ENCODE data around the gene TRIM58. TPM values are rescaled to one million over a fixed set of nuclear protein-coding genes. Genes with fewer than 3 reads are reported as not detected.

The TRIM58 gene
- total RNA-seq, 1 donor from 2014 or later = 0.66 TPM

GRCh38 chr1:247884797-247885413 is 27.9 kb downstream of the TRIM58 start:
- no peak for DNase-seq (ENCODE audit: low spot score)

GRCh38 chr1:247895163-247895637 is 38.2 kb downstream of the TRIM58 start, which contains the start of gene OR2W3:
OR2W3 (plus strand) TSS chr1:247895587; CDS start chr1:247895587, 0 bp downstream.
- no peak for DNase-seq (ENCODE audit: low spot score)

- no peak for DNase-seq (ENCODE audit: low spot score)
Observed at GRCh38 chr1:247895976-247896375, 39.0 kb downstream of the TRIM58 start.

GRCh38 chr1:247904122-247904521 is 47.1 kb downstream of the TRIM58 start:
- no peak for DNase-seq (ENCODE audit: low spot score)

- no peak for DNase-seq (ENCODE audit: low spot score)
Observed at GRCh38 chr1:247905181-247905580, 48.2 kb downstream of the TRIM58 start.

- no peak for DNase-seq (ENCODE audit: low spot score)
Observed at GRCh38 chr1:247905910-247906503, 49.0 kb downstream of the TRIM58 start.

GRCh38 chr1:247906504-247907047 is 49.6 kb downstream of the TRIM58 start:
- no peak for DNase-seq (ENCODE audit: low spot score)

GRCh38 chr1:247908766-247909165 is 51.8 kb downstream of the TRIM58 start:
- DNase-seq (ENCODE audit: low spot score) = no peak

GRCh38 chr1:247913786-247914185 is 56.8 kb downstream of the TRIM58 start:
- no peak for DNase-seq (ENCODE audit: low spot score)

GRCh38 chr1:247914941-247915662 is 58.1 kb downstream of the TRIM58 start:
- DNase-seq (ENCODE audit: low spot score) = no peak

GRCh38 chr1:247919952-247920351 is 63.0 kb downstream of the TRIM58 start, which contains the start of gene OR2T8:
OR2T8 (plus strand) TSS chr1:247920252; CDS start chr1:247921018, 766 bp downstream.
- no peak for DNase-seq (ENCODE audit: low spot score)

GRCh38 chr1:247923941-247924340 is 67.0 kb downstream of the TRIM58 start:
- no peak for DNase-seq (ENCODE audit: low spot score)

- no peak for DNase-seq (ENCODE audit: low spot score)
Observed at GRCh38 chr1:247924868-247925267, 67.9 kb downstream of the TRIM58 start, which contains the start of gene OR2AJ1. OR2AJ1 (plus strand) TSS chr1:247924889; CDS start chr1:247933769, 8,880 bp downstream.

Other genes starting within 250 kb of the TRIM58 start
- gene OR13G1, start 177.4 kb upstream of the TRIM58 start, total RNA-seq = not detected
- not detected for gene OR6F1, start 140.5 kb upstream of the TRIM58 start, total RNA-seq
- not detected for gene OR14K1, start 118.6 kb upstream of the TRIM58 start, total RNA-seq
- not detected for gene OR14A2, start 109.0 kb upstream of the TRIM58 start, total RNA-seq
- gene OR1C1, start 96.6 kb upstream of the TRIM58 start, total RNA-seq = not detected
- not detected for gene OR14A16, start 33.1 kb upstream of the TRIM58 start, total RNA-seq
- not detected for gene OR11L1, start 15.3 kb upstream of the TRIM58 start, total RNA-seq
- gene OR2W3, start 38.4 kb downstream of the TRIM58 start, total RNA-seq = 0.66 TPM
- gene OR2T8, start 63.1 kb downstream of the TRIM58 start, total RNA-seq = not detected
- gene OR2AJ1, start 67.7 kb downstream of the TRIM58 start, total RNA-seq = not detected
- gene OR2L8, start 91.7 kb downstream of the TRIM58 start, total RNA-seq = not detected
- gene OR2AK2, start 108.0 kb downstream of the TRIM58 start, total RNA-seq = not detected
- not detected for gene OR2L5, start 156.5 kb downstream of the TRIM58 start, total RNA-seq
- gene OR2L2, start 172.9 kb downstream of the TRIM58 start, total RNA-seq = 0.06 TPM
- not detected for gene OR2L3, start 189.6 kb downstream of the TRIM58 start, total RNA-seq
- not detected for gene OR2L13, start 238.0 kb downstream of the TRIM58 start, total RNA-seq